Measurements from ENCODE around the gene C14orf132.

C14orf132 gene

DNA sequence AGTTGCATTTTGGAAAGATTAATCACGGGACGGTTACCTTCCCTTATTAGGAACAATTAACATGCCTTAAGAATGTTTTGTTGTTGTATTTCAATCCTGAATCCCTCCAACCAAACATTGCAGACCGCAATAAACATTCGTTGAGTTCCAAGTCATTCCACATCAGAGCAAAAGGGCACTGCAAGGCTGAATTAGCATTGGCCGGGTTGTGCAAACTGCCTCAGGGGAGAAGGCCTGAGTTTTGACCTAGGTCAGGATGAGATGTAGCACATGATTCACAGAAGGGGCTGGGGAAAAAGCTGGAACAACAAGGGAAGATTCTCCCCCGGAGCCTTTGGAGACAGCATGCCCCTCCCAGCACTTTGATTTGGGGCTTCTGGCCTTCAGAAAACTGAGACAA lies 83.3 kb downstream of the C14orf132 start:
- Histone ChIP-seq H3K36me3 (ENCODE audit: insufficient read depth) (no peaks in the 10 kb centered on the region), H3K9ac (no peak overlapping the region), H3K4me1 (ENCODE audit: low read depth, poor library complexity, severe bottlenecking) (no peaks in the 10 kb centered on the region), H3K27ac (no peak overlapping the region), H2AFZ (ENCODE audit: low read depth) (no peak overlapping the region), H4K20me1 (ENCODE audit: insufficient read depth) (no peaks in the 10 kb centered on the region), H3K27me3 (ENCODE audit: insufficient read depth, low read depth) (no peaks in the 10 kb centered on the region), H3K4me3 (IDR thresholded peaks at IDR 0.05; ENCODE audit: insufficient read depth, low read depth, low read length) (no peak overlapping the region), H3K4me2 (no peak overlapping the region), H3K79me2 (ENCODE audit: insufficient read depth, low read depth) (no peaks in the 10 kb centered on the region)
- TF ChIP-seq, protein P1, sequence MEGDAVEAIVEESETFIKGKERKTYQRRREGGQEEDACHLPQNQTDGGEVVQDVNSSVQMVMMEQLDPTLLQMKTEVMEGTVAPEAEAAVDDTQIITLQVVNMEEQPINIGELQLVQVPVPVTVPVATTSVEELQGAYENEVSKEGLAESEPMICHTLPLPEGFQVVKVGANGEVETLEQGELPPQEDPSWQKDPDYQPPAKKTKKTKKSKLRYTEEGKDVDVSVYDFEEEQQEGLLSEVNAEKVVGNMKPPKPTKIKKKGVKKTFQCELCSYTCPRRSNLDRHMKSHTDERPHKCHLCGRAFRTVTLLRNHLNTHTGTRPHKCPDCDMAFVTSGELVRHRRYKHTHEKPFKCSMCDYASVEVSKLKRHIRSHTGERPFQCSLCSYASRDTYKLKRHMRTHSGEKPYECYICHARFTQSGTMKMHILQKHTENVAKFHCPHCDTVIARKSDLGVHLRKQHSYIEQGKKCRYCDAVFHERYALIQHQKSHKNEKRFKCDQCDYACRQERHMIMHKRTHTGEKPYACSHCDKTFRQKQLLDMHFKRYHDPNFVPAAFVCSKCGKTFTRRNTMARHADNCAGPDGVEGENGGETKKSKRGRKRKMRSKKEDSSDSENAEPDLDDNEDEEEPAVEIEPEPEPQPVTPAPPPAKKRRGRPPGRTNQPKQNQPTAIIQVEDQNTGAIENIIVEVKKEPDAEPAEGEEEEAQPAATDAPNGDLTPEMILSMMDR (conservative IDR thresholded peaks at IDR 0.05; ENCODE audit: low read depth, low read length), result no peak

DNA sequence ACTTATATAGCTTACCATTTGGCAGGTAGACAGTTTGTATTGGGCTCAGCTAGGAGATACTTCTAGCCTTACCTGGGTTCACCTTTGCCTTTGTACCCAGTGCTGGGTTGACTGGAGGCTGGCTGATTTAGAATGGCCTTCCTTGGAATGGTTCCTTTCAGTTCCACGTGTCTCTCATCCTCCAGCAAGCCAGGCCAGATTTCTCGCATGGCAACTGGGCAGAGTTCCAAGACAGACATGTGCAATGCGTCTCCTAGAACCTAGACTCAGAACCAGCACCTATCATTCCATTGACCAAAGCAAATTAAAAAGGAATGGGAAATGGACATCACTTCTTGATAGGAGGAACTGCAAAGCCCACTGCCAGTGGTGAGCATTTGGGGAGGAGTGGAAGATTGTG lies 86.4 kb downstream of the C14orf132 start:
- Histone ChIP-seq H2AFZ (ENCODE audit: low read depth) (no peak overlapping the region), H3K4me1 (ENCODE audit: low read depth, poor library complexity, severe bottlenecking) (no peaks in the 10 kb centered on the region), H3K27me3 (ENCODE audit: insufficient read depth, low read depth) (no peaks in the 10 kb centered on the region), H3K79me2 (ENCODE audit: insufficient read depth, low read depth) (no peaks in the 10 kb centered on the region), H3K4me2 (no peak overlapping the region), H3K27ac (no peak overlapping the region), H3K36me3 (ENCODE audit: insufficient read depth) (no peaks in the 10 kb centered on the region), H3K4me3 (IDR thresholded peaks at IDR 0.05; ENCODE audit: insufficient read depth, low read depth, low read length) (no peak overlapping the region), H4K20me1 (ENCODE audit: insufficient read depth) (no peaks in the 10 kb centered on the region), H3K9ac (no peak overlapping the region)
- TF ChIP-seq, protein P1 (conservative IDR thresholded peaks at IDR 0.05; ENCODE audit: low read depth, low read length), result no peak

DNA sequence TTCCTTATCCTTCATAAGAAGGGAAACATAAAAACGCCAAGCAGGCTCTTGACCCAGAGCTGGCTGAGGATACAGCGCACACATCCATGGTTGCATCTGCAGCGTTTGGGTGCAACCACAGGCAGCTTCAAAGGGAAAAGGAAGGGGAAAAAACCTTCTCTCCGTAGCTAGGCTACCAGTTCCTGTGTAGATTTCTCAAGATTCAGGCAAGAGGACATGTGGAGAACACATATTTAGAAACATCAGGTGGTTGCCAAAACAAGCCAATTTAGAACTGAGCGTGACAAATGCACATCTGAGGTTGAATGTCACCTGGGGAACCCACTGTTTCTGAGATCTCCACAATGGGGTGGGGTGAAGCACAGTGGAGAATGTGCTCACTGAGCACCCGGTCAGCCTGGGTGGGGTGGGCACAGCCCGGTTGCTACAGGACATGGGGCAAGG lies 87.2 kb downstream of the C14orf132 start:
- TF ChIP-seq, protein P1 (conservative IDR thresholded peaks at IDR 0.05; ENCODE audit: low read depth, low read length), result no peak
- H3K4me2 ChIP-seq, result no peak overlapping the region

DNA sequence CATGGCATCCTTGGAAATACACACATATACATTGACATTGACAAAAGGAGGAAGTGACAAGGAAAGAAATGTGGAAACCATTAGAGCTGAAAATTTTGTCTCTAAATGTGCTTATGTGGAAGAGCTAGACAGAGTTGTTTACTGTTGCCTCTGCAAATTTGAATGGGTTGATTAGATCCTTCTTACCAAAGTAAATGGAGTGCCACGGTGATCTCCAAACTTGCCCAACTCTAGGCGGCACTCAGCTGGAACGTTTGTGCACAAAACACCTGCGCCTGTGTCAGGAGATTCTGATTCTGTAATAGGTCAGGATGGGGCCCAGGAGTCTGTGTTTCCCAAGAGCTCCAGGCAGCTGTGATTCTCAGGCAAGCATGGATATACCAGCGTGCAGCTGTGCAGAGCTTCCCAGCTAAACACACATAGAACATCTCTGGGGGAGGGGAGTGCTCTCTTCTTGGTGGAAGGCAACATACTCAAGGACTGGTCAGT lies 87.7 kb downstream of the C14orf132 start:
- Histone ChIP-seq H3K36me3 (ENCODE audit: insufficient read depth) (no peaks in the 10 kb centered on the region), H3K9ac (no peak overlapping the region), H3K4me2 (no peak overlapping the region), H4K20me1 (ENCODE audit: insufficient read depth) (no peaks in the 10 kb centered on the region), H3K4me3 (IDR thresholded peaks at IDR 0.05; ENCODE audit: insufficient read depth, low read depth, low read length) (no peak overlapping the region), H3K27me3 (ENCODE audit: insufficient read depth, low read depth) (no peaks in the 10 kb centered on the region), H3K27ac (no peak overlapping the region), H3K79me2 (ENCODE audit: insufficient read depth, low read depth) (no peaks in the 10 kb centered on the region), H2AFZ (ENCODE audit: low read depth) (no peak overlapping the region), H3K4me1 (ENCODE audit: low read depth, poor library complexity, severe bottlenecking) (no peaks in the 10 kb centered on the region)
- TF ChIP-seq, protein P1 (conservative IDR thresholded peaks at IDR 0.05; ENCODE audit: low read depth, low read length), result no peak

More for the DNA sequence above, 87.2 kb downstream of the C14orf132 start:
- H2AFZ ChIP-seq (ENCODE audit: low read depth), result no peak overlapping the region
- H3K4me1 ChIP-seq (ENCODE audit: low read depth, poor library complexity, severe bottlenecking), result no peaks in the 10 kb centered on the region
- H3K36me3 ChIP-seq (ENCODE audit: insufficient read depth), result no peaks in the 10 kb centered on the region
- H3K9ac ChIP-seq, result no peak overlapping the region
- no peak overlapping the region for H3K27ac ChIP-seq
- no peaks in the 10 kb centered on the region for H4K20me1 ChIP-seq (ENCODE audit: insufficient read depth)
- H3K79me2 ChIP-seq (ENCODE audit: insufficient read depth, low read depth), result no peaks in the 10 kb centered on the region
- H3K4me3 ChIP-seq (IDR thresholded peaks at IDR 0.05; ENCODE audit: insufficient read depth, low read depth, low read length), result no peak overlapping the region
- no peaks in the 10 kb centered on the region for H3K27me3 ChIP-seq (ENCODE audit: insufficient read depth, low read depth)

Data from KMS-11 (cell line).